ENCODE results near the gene ZMYND15.

- TF ChIP-seq, protein P1, sequence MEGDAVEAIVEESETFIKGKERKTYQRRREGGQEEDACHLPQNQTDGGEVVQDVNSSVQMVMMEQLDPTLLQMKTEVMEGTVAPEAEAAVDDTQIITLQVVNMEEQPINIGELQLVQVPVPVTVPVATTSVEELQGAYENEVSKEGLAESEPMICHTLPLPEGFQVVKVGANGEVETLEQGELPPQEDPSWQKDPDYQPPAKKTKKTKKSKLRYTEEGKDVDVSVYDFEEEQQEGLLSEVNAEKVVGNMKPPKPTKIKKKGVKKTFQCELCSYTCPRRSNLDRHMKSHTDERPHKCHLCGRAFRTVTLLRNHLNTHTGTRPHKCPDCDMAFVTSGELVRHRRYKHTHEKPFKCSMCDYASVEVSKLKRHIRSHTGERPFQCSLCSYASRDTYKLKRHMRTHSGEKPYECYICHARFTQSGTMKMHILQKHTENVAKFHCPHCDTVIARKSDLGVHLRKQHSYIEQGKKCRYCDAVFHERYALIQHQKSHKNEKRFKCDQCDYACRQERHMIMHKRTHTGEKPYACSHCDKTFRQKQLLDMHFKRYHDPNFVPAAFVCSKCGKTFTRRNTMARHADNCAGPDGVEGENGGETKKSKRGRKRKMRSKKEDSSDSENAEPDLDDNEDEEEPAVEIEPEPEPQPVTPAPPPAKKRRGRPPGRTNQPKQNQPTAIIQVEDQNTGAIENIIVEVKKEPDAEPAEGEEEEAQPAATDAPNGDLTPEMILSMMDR (IDR thresholded peaks at IDR 0.05), result no peak
- no peak for TF ChIP-seq EP300 (IDR thresholded peaks at IDR 0.05)
Measured at GRCh38 chr17:4721203-4722135, 18.2 kb upstream of the ZMYND15 start.
